ENCODE results near the gene WWOX. TPM values are rescaled to one million over a fixed set of nuclear protein-coding genes. Genes with fewer than 3 reads are reported as not detected.

Gene WWOX
- total RNA-seq, 1 donor from 2014 or later: 19.0 TPM

- intact Hi-C loops (cut with micrococcal nuclease): no loop called here
These were observed 122.4 kb downstream of the WWOX start for GRCh38 chr16:78221892-78222291.

DNA sequence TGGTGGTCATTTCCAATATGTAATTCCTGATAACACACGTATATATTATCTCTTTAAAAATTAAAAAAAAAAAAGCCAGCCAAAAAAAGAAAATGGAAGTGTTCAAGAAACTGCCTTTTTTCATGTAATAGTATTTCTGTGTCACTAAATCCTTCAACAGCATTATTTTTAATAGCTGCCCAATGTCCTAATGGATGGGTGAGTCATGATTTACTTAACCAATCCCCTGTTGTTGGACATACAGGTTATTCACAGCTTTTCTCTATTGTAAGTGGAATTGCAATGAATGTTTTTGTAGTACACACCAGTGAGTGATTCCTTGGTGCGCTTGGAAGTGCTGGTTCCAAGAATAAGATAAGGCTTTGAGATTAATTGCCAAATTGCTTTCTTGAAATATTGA, 124.9 kb downstream of the WWOX start:
- intact Hi-C loops (cut with micrococcal nuclease): no loop called here

DNA sequence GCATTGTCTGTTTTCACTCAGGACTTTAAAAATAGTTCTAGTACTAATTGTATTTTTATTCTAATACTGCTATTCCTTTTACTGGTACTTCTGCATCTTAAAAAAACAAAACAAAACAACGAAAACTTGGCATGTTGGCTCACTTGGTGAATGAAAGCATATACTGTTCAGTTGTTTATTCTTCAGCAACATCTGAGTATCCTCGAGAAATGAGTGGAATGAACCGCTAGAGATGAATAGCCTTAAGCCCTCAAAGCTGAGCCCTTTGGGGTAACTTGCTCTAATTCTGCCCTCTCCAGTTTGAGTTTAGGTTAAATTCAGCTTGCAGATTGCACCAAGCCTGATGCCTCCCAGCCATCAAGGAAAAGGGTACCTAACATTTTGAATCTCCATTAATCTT, 126.5 kb downstream of the WWOX start:
- intact Hi-C loops (cut with micrococcal nuclease): no loop called here

DNA sequence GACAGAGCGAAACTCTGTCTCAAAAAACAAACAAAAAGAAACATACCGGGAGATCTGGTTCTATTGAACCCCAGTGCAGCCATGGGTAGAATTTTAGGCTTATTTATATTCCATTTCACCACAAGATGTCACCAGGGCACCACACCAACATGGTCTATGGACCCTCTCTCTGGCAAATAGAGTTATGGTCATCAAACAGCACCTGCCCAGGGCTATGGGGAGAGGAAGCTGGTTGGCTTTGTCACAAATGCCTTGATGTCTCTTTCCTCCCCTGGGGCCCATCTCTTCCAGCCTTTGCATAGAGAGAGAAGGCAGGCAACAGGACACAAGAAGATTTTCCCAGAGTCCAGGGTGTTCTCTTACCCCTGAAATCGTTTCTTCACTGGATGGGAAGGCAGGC, 128.4 kb downstream of the WWOX start:
- intact Hi-C loops (cut with micrococcal nuclease): no loop called here

GRCh38 chr16:78228704-78229103, 129.2 kb downstream of the WWOX start:
- intact Hi-C loops (cut with micrococcal nuclease): no loop called here

GRCh38 chr16:78230832-78231231, 131.4 kb downstream of the WWOX start:
- intact Hi-C loops (cut with micrococcal nuclease): no loop called here

DNA sequence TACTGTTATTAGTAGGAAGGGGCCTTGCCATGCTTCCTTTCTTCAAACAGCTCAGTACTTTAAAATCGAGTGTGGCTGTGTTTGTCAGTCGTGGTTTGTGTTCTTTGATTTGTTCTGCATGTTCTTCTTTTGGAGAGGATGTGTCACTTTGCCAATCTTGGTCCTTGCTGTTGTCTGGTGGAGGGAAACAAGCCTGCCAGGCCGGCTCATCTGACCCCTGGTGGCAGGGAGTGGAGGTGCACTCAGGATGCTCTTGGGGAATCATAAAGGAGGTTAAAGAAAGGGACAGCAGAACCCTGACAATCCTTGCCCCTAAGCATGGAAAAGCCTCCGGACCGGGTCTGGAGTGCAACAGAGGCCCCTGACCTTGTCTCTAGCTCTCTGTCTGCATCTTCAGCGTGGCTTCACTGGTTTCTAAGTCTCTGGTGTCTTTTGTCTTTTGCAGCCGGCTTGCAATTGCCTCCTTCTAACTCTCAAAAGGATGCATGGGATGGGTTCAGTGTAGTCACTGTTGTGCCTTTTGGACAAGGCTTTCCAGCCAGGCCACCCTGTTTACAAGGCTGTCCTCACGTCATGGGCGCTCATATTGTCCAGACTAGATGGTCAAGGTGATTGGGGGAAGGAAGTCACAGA, 135.8 kb downstream of the WWOX start:
- intact Hi-C loops (cut with micrococcal nuclease): loop anchor here (1.0 to 5.0 kb wide), 2 partner anchors 113 to 1372 kb away; no protein-coding TSS in a partner anchor

GRCh38 chr16:78235876-78236275, 136.4 kb downstream of the WWOX start:
- intact Hi-C loops (cut with micrococcal nuclease): loop anchor here (1.0 to 5.0 kb wide), 2 partner anchors 114 to 1371 kb away; no protein-coding TSS in a partner anchor

DNA sequence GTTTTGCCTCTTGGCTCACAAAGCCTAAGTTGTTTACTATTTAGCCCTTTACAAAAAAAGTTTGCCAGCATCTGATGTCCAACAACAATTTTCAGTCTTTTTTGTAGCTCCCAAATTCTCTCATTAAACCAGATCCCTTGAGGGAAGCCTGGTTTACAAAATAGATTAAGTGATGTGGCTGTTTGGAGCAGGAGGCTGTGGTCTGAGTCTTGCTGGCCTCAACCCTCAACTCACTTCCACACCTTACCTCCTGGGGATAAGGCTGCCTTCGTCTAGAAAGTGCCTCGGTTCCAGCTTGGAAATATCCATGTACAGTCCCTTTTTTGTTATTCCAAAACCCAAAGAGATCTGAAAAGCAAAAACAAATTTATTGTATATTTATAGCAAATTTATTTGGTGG, 138.4 kb downstream of the WWOX start:
- intact Hi-C loops (cut with micrococcal nuclease): loop anchor here (5.0 kb wide), 1 partner anchor 1369 kb away; no protein-coding TSS in a partner anchor

DNA sequence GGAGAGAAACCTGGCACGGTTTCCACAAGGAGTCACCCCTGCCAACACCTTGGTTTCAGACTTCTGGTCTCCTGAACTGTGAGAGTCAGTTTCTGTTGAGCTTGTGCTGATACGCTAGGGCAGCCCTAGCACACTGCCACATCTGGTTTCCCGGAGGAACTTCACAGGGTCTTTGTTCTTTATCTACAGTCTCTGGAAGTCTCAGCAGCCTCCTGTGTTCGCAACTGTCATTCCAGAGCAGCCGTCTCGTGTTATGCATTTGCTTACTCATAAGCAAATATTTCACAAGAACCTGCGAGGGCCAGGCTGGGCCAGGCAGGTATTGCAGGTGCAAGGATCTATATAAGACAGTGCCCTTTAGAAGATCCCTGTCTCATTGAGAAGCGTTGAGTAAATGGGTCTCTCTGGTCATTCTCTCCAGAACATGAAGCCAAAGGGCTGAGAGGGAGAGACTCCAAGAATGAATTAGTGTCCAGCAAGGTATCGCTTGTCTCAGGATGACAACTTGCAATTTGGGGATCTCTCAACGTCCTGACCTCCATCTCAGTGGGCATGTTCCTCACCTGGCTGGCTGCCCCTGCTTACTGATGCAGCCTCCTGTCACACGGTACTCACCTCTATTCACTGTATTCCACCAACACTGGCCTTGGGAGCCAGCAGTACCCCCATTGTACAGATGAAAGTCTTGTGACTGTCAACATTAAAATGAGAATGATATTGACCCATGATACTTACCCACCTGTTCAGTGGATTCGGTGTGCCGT, 141.2 kb downstream of the WWOX start:
- intact Hi-C loops (cut with micrococcal nuclease): no loop called here

DNA sequence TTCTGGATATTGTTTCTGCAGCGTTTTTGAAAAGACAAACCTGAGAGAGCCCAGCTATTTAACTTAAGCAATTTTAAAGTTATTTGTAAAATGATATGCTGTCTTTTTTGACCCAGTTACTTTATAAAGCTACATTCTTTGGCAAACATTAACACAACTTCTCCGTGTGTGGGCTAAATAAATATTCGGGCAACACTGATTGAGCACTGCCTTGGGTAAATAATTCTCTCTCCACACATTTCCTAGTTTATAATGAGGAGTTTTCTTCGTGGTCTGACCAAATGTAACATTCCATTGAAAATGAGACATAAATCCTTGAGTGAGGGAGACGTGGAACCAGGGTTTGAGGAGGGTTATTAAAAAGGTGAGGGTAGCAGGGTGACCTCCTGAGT, 142.8 kb downstream of the WWOX start:
- intact Hi-C loops (cut with micrococcal nuclease): no loop called here

- intact Hi-C loops (cut with micrococcal nuclease): no loop called here
These were observed 144.9 kb downstream of the WWOX start for GRCh38 chr16:78244131-78244895.

- intact Hi-C loops (cut with micrococcal nuclease): no loop called here
These were observed 147.1 kb downstream of the WWOX start for GRCh38 chr16:78246559-78246958.

GRCh38 chr16:78249056-78249455, 149.6 kb downstream of the WWOX start:
- intact Hi-C loops (cut with micrococcal nuclease): no loop called here

GRCh38 chr16:78249832-78250231, 150.4 kb downstream of the WWOX start:
- intact Hi-C loops (cut with micrococcal nuclease): no loop called here

DNA sequence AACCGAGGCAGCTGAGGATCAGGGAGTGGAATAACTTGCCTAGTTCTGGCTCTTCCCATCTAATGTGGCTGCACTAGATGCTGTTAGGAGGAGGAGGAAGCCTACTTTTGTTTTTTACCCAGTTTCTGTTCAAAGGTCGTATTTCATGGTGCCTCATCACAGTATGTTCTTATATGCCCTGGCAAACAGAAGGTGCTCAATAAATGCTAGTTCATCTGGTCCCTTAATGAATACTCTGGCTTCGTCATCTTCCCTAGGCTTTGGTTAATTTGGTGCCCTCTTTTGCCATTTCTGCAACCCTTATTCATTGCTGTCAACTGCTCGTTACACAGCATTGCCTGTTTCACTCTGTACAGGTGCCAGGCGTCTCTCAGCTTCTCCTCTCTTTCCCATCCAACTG, 151.7 kb downstream of the WWOX start:
- intact Hi-C loops (cut with micrococcal nuclease): no loop called here

- intact Hi-C loops (cut with micrococcal nuclease): no loop called here
These were observed 153.3 kb downstream of the WWOX start for GRCh38 chr16:78252757-78253156.

- intact Hi-C loops (cut with micrococcal nuclease): no loop called here
These were observed 155.4 kb downstream of the WWOX start for GRCh38 chr16:78254841-78255240.

GRCh38 chr16:78256686-78257375, 157.4 kb downstream of the WWOX start:
- intact Hi-C loops (cut with micrococcal nuclease): no loop called here

DNA sequence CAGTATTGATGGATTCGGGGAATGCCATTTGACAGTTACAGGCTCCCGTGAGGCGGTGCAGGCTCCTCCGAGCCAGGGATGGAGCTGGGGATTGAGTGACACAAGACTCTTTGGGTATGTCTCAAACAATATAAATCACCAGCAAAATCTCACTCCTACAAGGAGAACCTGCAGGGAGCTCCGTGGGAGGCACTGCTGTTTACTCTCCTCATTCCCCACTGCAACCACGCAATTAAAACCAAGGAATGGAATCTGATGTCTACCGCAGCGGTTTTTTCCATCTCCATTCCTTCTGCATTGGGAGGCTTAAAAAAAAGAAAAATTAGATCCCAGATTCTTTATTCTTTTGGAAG, 157.9 kb downstream of the WWOX start:
- intact Hi-C loops (cut with micrococcal nuclease): no loop called here

- intact Hi-C loops (cut with micrococcal nuclease): no loop called here
These were observed 159.1 kb downstream of the WWOX start for GRCh38 chr16:78258375-78259065.
